GM21717 (cell line): Measurements from ENCODE around the gene PDCL3.

Source experiments
- ATAC-seq: cut with Tn5 transposase; IDR thresholded peaks from one replicate; pipeline ENCODE4 v1.9.1; 2021; ENCODE audit warnings: mild to moderate bottlenecking, moderate library complexity; ENCODE audit not compliant: unreplicated experiment

Gene PDCL3

DNA sequence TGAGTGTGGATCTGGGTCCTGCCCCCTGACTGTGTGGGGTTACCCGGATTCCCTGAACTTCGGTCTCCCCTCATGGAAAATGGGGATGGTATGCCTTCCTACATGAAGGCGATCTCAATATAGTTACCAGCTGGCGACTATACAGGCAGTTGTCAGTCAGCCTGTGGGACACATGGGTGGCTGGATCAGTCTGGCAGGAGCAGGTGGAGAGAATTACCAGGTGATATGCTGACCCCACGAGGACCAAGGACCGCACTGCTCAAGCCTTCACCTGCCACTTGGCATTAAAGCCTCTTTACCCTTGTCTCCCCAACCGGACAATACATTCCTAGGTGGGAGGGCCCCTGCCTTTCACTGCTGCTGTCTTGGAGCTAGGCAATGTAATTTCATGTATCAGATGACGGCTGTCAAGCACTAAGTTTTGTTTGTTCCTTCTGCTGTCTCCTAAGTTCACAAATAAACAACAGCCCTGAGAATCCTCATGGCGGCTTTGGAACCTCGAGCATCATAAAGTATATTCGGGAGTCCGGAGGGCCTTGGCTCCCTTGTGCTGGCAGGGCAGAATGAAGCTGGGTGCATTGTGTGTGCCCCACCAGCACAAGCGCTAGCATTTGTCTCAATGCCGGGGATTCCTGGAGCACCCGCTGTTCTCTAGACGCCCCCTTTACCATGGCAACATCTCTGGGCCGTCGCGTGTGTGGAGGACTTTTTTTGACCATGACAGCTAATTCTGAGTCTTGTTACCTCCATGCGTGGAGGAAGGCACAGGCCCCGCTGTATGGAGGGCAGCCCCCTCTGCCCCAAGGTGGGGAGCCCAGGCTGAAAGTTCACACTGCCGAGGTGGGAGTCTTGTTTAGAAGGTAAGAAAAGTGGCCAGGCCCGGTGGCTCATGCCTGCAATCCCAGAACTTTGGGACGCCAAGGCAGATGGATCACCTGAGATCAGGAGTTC, 48.6 kb downstream of the PDCL3 start:
- no peak for ATAC-seq

GRCh38 chr2:100612388-100613000, 49.7 kb downstream of the PDCL3 start:
- no peak for ATAC-seq

- ATAC-seq: no peak
Observed at GRCh38 chr2:100613719-100614118, 50.9 kb downstream of the PDCL3 start.

DNA sequence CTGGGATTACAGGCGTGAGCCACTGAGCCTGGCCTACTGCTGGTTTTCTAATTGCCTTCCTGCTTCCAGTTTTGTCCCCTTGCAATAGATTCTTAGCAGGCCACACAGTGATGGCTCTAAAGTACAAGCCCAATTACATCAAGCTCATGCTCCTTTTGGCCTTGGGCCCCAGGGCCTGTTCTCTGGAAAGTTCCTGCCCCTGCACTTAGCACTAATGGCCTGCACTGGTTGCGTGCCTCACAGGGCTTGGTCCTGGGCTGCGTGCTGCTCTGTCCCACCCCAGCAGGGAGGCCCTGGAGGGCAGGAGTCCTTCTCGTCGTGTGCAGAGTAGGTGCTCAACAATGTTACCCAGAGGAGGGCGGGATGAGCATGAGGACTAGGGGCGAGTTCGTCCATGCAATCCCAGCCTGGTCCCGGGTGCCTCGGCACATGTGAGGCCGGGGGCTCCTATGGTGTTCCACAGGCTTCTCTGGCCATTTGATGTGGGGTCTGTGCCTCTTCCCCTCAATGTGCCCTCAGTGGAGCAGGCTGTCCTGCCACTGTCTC, 51.7 kb downstream of the PDCL3 start:
- no peak for ATAC-seq

DNA sequence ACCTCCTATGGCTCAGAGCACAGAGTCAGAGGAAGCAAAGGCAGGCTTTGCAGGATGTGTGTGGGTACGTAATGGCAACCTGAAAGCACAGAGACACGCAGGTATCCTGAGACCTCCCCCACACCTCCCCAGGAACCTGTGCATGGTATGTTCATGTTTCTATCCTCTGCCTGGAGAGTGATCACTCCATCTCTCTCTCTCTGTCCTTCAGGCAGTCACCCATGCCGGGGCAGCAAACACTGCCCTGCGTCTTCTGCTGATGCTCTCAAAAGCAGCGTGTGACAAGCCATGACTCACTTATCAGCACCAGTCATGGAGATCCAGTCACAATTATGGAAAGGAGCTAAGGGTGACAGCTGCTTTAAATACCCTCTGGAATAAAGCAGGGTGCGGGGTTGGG, 52.7 kb downstream of the PDCL3 start:
- no peak for ATAC-seq

GRCh38 chr2:100615886-100616285, 53.1 kb downstream of the PDCL3 start:
- ATAC-seq: no peak

GRCh38 chr2:100616841-100617390, 54.1 kb downstream of the PDCL3 start:
- ATAC-seq: no peak

DNA sequence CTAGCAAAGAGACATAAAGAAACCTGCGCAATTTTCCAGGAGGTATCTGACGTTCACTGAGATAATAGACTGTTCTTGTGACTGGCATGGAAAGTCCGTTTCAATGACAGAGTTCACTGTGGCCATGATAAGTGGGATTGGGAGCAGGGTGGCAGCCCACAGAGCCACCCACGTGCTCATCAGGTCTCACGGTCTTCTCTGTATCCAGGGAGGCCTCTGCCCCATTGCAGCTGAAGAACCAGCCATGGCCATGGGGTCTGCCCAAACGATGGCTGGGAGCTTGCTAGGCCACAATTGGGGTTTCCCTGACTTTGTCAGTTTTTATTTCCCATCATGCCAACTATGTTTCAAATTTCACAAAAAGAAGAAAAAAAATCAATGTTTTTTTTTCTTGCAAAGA, 57.2 kb downstream of the PDCL3 start:
- ATAC-seq: no peak

DNA sequence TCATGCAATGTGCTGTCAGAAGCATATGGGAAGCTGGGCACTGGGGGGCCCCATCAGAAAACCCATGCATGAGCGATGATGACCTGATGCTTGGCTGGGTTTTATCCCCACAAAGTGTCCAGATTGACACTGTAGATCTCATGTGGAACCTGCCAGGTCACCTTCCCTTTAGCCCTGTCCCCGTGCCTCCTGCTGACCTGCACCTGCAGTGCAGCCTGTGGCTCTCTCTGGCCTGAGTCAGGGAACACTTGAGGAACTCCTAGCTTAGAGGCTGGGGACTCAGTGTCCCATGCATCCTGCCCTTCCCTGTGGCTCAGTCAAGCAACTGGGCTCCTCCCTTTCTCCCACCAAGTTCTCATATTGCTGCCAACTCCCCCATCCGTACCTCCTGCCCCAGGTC, 57.7 kb downstream of the PDCL3 start:
- no peak for ATAC-seq

DNA sequence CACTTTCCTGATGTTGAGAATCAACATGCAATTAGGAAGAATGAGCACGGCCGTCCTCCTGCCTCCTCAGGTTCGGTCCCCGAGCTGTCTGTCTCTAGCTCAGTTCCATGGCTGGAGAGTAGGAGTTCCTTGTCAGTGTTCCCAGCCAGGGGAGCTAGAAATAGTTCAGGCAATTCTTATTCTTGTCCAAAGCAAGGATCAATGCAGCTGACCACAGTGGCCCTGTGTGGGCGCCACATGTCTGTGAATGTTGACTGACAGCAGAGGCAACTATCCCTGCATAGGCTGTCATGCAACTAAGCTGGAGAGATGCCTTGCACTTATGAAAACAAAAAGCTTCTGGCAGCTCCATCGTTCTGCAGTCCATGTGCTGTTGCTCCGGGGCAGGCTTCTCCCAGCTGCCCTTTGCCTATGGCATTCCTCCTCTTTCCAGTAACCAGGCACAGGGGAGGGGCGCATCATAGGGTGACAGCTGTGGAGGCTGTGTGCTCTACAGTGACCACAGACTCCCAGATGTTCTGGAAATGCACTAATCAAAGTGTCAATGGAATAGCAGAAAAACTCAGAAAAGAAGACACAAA, 58.7 kb downstream of the PDCL3 start:
- ATAC-seq: no peak

DNA sequence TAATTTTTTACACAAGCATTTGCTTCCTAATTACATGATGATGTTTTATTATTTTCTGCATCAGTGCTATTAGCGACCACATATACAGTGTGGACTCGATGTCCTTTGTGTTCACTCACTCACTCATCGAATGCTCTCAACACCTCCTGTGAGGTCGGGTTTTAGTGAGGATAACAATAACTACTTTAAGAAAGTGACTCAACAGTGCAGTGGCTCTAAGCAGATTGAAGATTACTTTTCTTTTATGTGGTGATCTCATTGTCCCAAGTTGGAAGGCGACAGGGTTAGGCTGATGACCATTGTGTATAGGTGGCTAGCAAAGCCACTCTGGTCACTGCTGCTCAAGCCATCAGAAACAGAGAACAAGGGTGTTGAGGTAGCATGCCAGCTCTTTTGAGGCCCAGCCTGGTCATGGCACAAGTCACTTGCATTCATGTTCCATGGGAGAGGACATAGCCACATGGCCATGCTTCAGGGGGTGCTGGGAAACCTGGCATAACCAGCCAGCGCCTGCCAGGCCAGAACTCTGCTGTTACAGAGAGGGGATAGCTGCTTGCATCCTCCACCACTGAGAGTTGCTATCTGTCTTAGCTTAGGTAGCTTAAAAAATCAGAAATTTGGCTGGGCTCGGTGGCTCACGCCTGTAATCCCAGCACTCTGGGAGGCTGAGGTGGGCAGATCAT, 60.4 kb downstream of the PDCL3 start:
- ATAC-seq: no peak

DNA sequence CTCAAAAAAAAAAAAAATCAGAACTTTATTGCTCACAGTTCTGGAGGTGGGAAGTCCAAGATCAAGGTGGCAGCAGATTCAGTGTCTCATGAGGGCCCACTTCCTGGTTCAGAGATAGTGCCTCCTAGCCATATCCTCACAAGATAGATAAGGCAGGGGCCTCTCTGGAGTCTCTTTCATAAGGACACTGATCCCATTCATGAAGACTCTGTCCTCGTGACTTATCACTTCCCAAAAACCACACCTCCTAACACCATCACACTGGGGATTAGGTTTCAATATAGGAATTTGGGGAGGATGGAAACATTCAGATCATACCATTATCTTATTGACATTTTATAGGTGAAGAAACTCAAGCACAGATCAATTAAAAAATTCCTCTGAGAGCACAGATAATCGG, 61.1 kb downstream of the PDCL3 start:
- no peak for ATAC-seq

DNA sequence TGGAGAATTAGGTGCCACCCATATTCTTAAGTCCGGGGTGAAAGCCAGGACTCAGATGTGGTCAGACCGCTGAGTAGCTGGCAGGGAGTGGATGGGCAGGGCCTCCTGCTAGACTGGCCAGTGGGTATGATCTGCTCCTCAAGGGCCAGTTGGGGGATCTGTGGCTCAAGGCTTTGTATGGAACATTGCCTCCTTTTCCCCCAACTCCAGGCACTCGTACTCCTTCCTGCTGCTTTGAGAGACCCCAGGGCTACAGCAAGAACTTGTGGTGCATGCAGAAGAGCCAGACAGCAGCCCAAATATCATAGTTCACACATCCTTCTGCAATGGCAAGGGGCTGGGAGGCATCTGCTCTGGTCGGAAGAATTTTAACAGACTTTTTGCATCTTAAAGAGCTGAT, 61.7 kb downstream of the PDCL3 start:
- no peak for ATAC-seq

DNA sequence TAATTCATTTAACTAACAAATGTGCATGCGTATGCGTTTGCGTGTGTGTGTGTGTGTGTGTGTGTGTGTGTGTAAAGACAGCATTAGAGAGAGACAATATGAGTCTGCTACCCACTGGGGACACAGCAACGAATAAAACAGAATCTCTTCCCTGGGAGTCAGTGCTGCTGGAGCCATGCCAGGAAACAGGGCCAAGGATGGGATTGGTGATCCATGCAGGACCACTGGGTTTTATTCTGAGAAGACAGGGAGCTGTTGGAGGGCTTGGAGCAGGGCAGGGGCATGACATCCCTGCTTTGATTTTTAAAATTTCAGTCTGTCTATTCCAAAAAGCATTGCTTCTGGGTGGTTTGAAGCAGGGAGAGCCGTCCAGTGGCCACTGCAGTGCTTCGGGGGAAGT, 62.9 kb downstream of the PDCL3 start:
- no peak for ATAC-seq
